Astrocyte of the cerebellum (primary cell): Measurements from ENCODE around the gene NSMF.

Experiments used
- DNase-seq: peaks from one replicate; pipeline ENCODE4 v3.0.0-alpha.2; 2011; ENCODE audit warnings: low read depth
- H3K4me3 ChIP-seq: 2 replicates; pipeline ENCODE4 v1.5.1; 2011; ENCODE audit warnings: mild to moderate bottlenecking, low read depth, low read length, moderate library complexity
- CTCF ChIP-seq: IDR thresholded peaks from 2 replicates; pipeline ENCODE4 v1.5.1; 2012; ENCODE audit warnings: low read length, low read depth, moderate library complexity, mild to moderate bottlenecking; ENCODE audit errors: missing control alignments
- in situ Hi-C: cut with HindIII; loops from 2 replicates; pipeline ENCODE4 v1.10.0; 2017; ENCODE audit warnings: low sequenced_read_pairs

NSMF gene

GRCh38 chr9:137398561-137399468 lies 60.3 kb downstream of the NSMF start:
- in situ Hi-C loops, result no loop called here
- no peak for TF ChIP-seq CTCF
- H3K4me3 ChIP-seq, result no peak overlapping the region
- no peak for DNase-seq

GRCh38 chr9:137397675-137398423 lies 61.3 kb downstream of the NSMF start:
- DNase-seq, result no peak
- no peak for TF ChIP-seq CTCF

More at GRCh38 chr9:137397675-137398423, 61.3 kb downstream of the NSMF start:
- in situ Hi-C loops, result no loop called here
- H3K4me3 ChIP-seq, result no peak overlapping the region
